CD14-positive monocyte (primary cell): Measurements from ENCODE around the gene JDP2. TPM values are rescaled to one million over a fixed set of nuclear protein-coding genes. Genes with fewer than 3 reads are reported as not detected.

Source experiments
- DNase-seq, 3 donors: peaks; one replicate each; pipeline ENCODE4 v3.0.0-alpha.2; 2011 to 2022
- H2AFZ ChIP-seq: 2 replicates; pipeline ENCODE4 v1.6.0; 2012; ENCODE audit warnings: mild to moderate bottlenecking, low read depth, low read length, inconsistent platforms; ENCODE audit not compliant: insufficient read depth, poor library complexity, severe bottlenecking
- H3K27ac ChIP-seq, 2 donors: 1 replicate in 1 of 2; 2 replicates in 1 of 2; pipeline ENCODE4 v1.5.1; 2012 to 2013; ENCODE audit warnings: low read length in 2 of 2, control low read depth in 1 of 2, inconsistent platforms in 1 of 2, low read depth in 1 of 2, mild to moderate bottlenecking in 1 of 2
- H3K27me3 ChIP-seq, 2 donors: one replicate each; pipeline versions ENCODE4 v1.6.0 to v1.6.1; 2011 to 2013; ENCODE audit warnings: low read length in 2 of 2; ENCODE audit not compliant: control insufficient read depth in 2 of 2, insufficient read depth in 2 of 2
- H3K36me3 ChIP-seq, 2 donors: replicated peaks in 1 of 2; 1 replicate in 1 of 2; 2 replicates in 1 of 2; pipeline versions ENCODE4 v1.5.1 to v1.6.1; 2012 to 2013; ENCODE audit warnings: low read length in 2 of 2, control low read depth in 1 of 2, inconsistent platforms in 1 of 2, mild to moderate bottlenecking in 1 of 2; ENCODE audit not compliant: insufficient read depth in 2 of 2, control insufficient read depth in 1 of 2
- H3K4me1 ChIP-seq, 2 donors: 1 replicate in 1 of 2; 2 replicates in 1 of 2; pipeline versions ENCODE4 v1.5.1 to v1.6.1; 2012 to 2013; ENCODE audit warnings: low read length in 2 of 2, control low read depth in 1 of 2, inconsistent platforms in 1 of 2, mild to moderate bottlenecking in 1 of 2, moderate library complexity in 1 of 2; ENCODE audit not compliant: insufficient read depth in 2 of 2, control insufficient read depth in 1 of 2
- H3K4me2 ChIP-seq: replicated peaks from 2 replicates; pipeline ENCODE3; 2012; ENCODE audit warnings: low read length, moderate library complexity, mild to moderate bottlenecking; ENCODE audit not compliant: poor library complexity, severe bottlenecking; ENCODE audit errors: extremely low read depth
- H3K4me3 ChIP-seq, 3 experiments: fragments of 200-600 bp in 1 of 3; sonication (generic) in 1 of 3; replicated peaks in 1 of 3; 1 replicate in 2 of 3; 2 replicates in 1 of 3; pipeline ENCODE4 v1.5.1; 2011 to 2013; ENCODE audit warnings: low read length in 3 of 3, mild to moderate bottlenecking in 3 of 3, control low read depth in 2 of 3, low read depth in 2 of 3, inconsistent platforms in 1 of 3, moderate library complexity in 1 of 3
- H3K79me2 ChIP-seq: 2 replicates; pipeline ENCODE4 v1.6.0; 2012; ENCODE audit warnings: mild to moderate bottlenecking, control low read depth, inconsistent platforms, low read length, moderate library complexity; ENCODE audit not compliant: insufficient read depth
- H3K9ac ChIP-seq: 2 replicates; pipeline ENCODE4 v1.6.0; 2017; ENCODE audit warnings: low read length, mild to moderate bottlenecking; ENCODE audit not compliant: insufficient read depth, poor library complexity, severe bottlenecking
- H3K9me3 ChIP-seq, 2 donors: replicated peaks in 1 of 2; 1 replicate in 1 of 2; 2 replicates in 1 of 2; pipeline versions ENCODE4 v1.5.1 to v1.6.1; 2012 to 2013; ENCODE audit warnings: low read length in 2 of 2, control low read depth in 1 of 2; ENCODE audit not compliant: control insufficient read depth in 1 of 2, insufficient read depth in 1 of 2
- H4K20me1 ChIP-seq: 2 replicates; pipeline ENCODE4 v1.6.0; 2012; ENCODE audit warnings: mild to moderate bottlenecking, low read length, control low read depth, moderate library complexity; ENCODE audit not compliant: insufficient read depth
- H3K27ac Mint-ChIP-seq, 7 donors: one replicate each; pipeline ENCODE4 v1.8.0; 2020; ENCODE audit warnings: mild to moderate bottlenecking in 7 of 7, mixed read lengths in 7 of 7, moderate library complexity in 6 of 7, inconsistent platforms in 2 of 7
- H3K27me3 Mint-ChIP-seq, 3 donors: one replicate each; pipeline ENCODE4 v1.8.0; 2021 to 2022; ENCODE audit warnings: low read depth in 3 of 3, mild to moderate bottlenecking in 3 of 3, mixed read lengths in 3 of 3, moderate library complexity in 3 of 3, inconsistent platforms in 1 of 3
- H3K36me3 Mint-ChIP-seq, 2 donors: one replicate each; pipeline ENCODE4 v1.8.0; 2020; ENCODE audit warnings: mixed read lengths in 2 of 2, inconsistent platforms in 1 of 2, mild to moderate bottlenecking in 1 of 2
- H3K4me1 Mint-ChIP-seq: one replicate; pipeline ENCODE4 v1.8.0; 2020; ENCODE audit warnings: mild to moderate bottlenecking, mixed read lengths
- H3K4me3 Mint-ChIP-seq, 2 donors: one replicate each; pipeline ENCODE4 v1.8.0; 2020; ENCODE audit warnings: mild to moderate bottlenecking in 2 of 2, mixed read lengths in 2 of 2, moderate library complexity in 1 of 2
- H3K9me3 Mint-ChIP-seq, 7 donors: one replicate each; pipeline ENCODE4 v1.8.0; 2020 to 2022; ENCODE audit warnings: mixed read lengths in 7 of 7, mild to moderate bottlenecking in 6 of 7, moderate library complexity in 6 of 7, inconsistent platforms in 2 of 7
- CTCF ChIP-seq: fragments of 200-600 bp; IDR thresholded peaks from one replicate; pipeline ENCODE4 v1.8.0; 2022; ENCODE audit warnings: antibody characterized with exemption, mild to moderate bottlenecking
- WGBS: methylation state at CpG from one replicate; pipeline ENCODE4 v1.1.5; 2013; ENCODE audit warnings: missing lambda C conversion rate; ENCODE audit not compliant: insufficient coverage; 5-methylcytosine and 5-hydroxymethylcytosine counted together
- intact Hi-C, 2 donors: fragments of 100-400 bp; cut with micrococcal nuclease; formaldehyde crosslinking; loops; one replicate each; pipeline versions ENCODE4 v1.15.0 to v1.15.1; 2023
- polyA plus RNA-seq, 3 donors: library from polyadenylated mRNA; depleted of rRNA in 1 of 3; unstranded in 2 of 3; stranded (reverse) in 1 of 3; fragments of 300-500 nt in 2 of 3; fragments of >200 nt in 1 of 3; fragmentation: Illumina TruSeq in 2 of 3; gene quantifications; 1 replicate in 2 of 3; 2 replicates in 1 of 3; pipeline ENCODE4 v1.2.3, GENCODE V29; 2012 to 2021

The JDP2 gene
- polyA plus RNA-seq, 3 donors: 3.5 to 69.2 (median 14.2) TPM

GRCh38 chr14:75506930-75507329 is 79.1 kb downstream of the JDP2 start:
- Histone ChIP-seq H3K4me1 (no peaks in the 10 kb centered on the region), H3K4me3 (no peak overlapping the region), H3K79me2 (no peaks in the 10 kb centered on the region), H3K9ac (no peak overlapping the region), H3K4me2 (no peak overlapping the region), H3K9me3 (peaks cover 5 to 12% of the 10 kb centered on the region in 2 donors), H3K36me3 (no peaks in the 10 kb centered on the region), H4K20me1 (no peaks in the 10 kb centered on the region), H2AFZ (no peak overlapping the region), H3K27me3 (no peaks in the 10 kb centered on the region), H3K27ac (no peak overlapping the region)
- Mint-ChIP-seq H3K9me3 (peaks cover 8 to 23% (median 17%) of the 10 kb centered on the region in 7 donors), H3K4me3 (no peak overlapping the region), H3K4me1 (peaks cover 2% of the 10 kb centered on the region), H3K27me3 (no peaks in the 10 kb centered on the region), H3K27ac (no peak overlapping the region), H3K36me3 (peaks cover 0 to 4% of the 10 kb centered on the region in 2 donors)
- no CpG with 5 or more reads among the region's 1 CpG for WGBS
- TF ChIP-seq CTCF: no peak
- intact Hi-C loops: no loop called here
- no peak for DNase-seq

GRCh38 chr14:75510547-75510946 is 82.7 kb downstream of the JDP2 start:
- H4K20me1 ChIP-seq: no peaks in the 10 kb centered on the region
- H3K27me3 ChIP-seq: no peaks in the 10 kb centered on the region
- H3K4me1 ChIP-seq: peaks cover 12 to 15% of the 10 kb centered on the region in 2 donors
- Mint-ChIP-seq H3K36me3 (peaks cover 0 to 4% of the 10 kb centered on the region in 2 donors), H3K27ac (no peak overlapping the region), H3K4me1 (peaks cover 16% of the 10 kb centered on the region), H3K9me3 (peaks cover 10 to 24% (median 20%) of the 10 kb centered on the region in 7 donors), H3K27me3 (no peaks in the 10 kb centered on the region), H3K4me3 (no peak overlapping the region)
- no peak overlapping the region for H3K4me2 ChIP-seq
- no peak for TF ChIP-seq CTCF
- H3K36me3 ChIP-seq: no peaks in the 10 kb centered on the region
- H3K9me3 ChIP-seq: peaks cover 5 to 12% of the 10 kb centered on the region in 2 donors
- H2AFZ ChIP-seq: no peak overlapping the region
- intact Hi-C loops: no loop called here
- DNase-seq: no peak
- H3K27ac ChIP-seq: no peak overlapping the region
- no peak overlapping the region for H3K9ac ChIP-seq
- H3K79me2 ChIP-seq: no peaks in the 10 kb centered on the region
- H3K4me3 ChIP-seq: no peak overlapping the region
- WGBS: no CpG with 5 or more reads among the region's 1 CpG
